ENCODE measurements around the gene SPAG7.

- TF ChIP-seq, protein P1, sequence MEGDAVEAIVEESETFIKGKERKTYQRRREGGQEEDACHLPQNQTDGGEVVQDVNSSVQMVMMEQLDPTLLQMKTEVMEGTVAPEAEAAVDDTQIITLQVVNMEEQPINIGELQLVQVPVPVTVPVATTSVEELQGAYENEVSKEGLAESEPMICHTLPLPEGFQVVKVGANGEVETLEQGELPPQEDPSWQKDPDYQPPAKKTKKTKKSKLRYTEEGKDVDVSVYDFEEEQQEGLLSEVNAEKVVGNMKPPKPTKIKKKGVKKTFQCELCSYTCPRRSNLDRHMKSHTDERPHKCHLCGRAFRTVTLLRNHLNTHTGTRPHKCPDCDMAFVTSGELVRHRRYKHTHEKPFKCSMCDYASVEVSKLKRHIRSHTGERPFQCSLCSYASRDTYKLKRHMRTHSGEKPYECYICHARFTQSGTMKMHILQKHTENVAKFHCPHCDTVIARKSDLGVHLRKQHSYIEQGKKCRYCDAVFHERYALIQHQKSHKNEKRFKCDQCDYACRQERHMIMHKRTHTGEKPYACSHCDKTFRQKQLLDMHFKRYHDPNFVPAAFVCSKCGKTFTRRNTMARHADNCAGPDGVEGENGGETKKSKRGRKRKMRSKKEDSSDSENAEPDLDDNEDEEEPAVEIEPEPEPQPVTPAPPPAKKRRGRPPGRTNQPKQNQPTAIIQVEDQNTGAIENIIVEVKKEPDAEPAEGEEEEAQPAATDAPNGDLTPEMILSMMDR (conservative IDR thresholded peaks at IDR 0.05; ENCODE audit: low read length), result no peak
- TF ChIP-seq EZH2phosphoT487 (IDR thresholded peaks at IDR 0.05; ENCODE audit: borderline replicate concordance, low read depth, low read length), result no peak
These were observed 8.2 kb downstream of the SPAG7 start for GRCh38 chr17:4959261-4959965.
